ENCODE measurements around the gene GRIK2.

DNA sequence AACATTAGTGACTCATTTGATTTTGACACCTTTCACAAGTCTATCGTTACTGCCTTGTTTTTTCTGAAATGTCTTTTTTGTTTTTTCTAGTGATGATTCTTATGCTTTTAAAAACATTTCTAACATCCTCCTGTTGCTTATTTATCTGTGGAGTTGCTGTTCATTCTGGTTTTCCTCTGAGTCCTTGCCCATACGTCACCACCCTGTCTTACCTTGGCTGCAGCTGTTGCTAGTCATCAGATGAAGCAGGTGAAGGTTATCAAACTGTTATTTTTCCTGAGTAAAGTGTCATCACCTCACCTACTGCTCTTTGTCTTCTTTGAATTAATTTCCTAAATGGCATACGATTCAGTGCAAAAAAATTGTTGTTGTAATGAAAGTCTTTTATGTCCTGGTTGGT, 376.6 kb downstream of the GRIK2 start:
- TF ChIP-seq CTCF (IDR thresholded peaks at IDR 0.05) (no peak), ZFX (IDR thresholded peaks at IDR 0.05; ENCODE audit: borderline replicate concordance) (no peak)
